ENCODE data around the gene CRACDL.

The CRACDL gene

GRCh38 chr2:98909317-98910211, 26.5 kb downstream of the CRACDL start:
- no peak overlapping the region for H3K4me3 ChIP-seq (ENCODE audit: low read depth, low read length)
- in situ Hi-C loops (cut with HindIII; ENCODE audit: low sequenced_read_pairs): no loop called here
- no peak for TF ChIP-seq CTCF (IDR thresholded peaks at IDR 0.05; ENCODE audit: low read depth, low read length, missing control alignments)
- peak; percentile 24 for DNase-seq (ENCODE audit: low read depth)

- no peak for DNase-seq (ENCODE audit: low read depth)
- no peak overlapping the region for H3K4me3 ChIP-seq (ENCODE audit: low read depth, low read length)
- no peak for TF ChIP-seq CTCF (IDR thresholded peaks at IDR 0.05; ENCODE audit: low read depth, low read length, missing control alignments)
- in situ Hi-C loops (cut with HindIII; ENCODE audit: low sequenced_read_pairs): no loop called here
Observed at GRCh38 chr2:98908931-98909316, 27.1 kb downstream of the CRACDL start.

GRCh38 chr2:98907966-98908905, 27.8 kb downstream of the CRACDL start:
- in situ Hi-C loops (cut with HindIII; ENCODE audit: low sequenced_read_pairs): no loop called here

GRCh38 chr2:98907385-98907784, 28.6 kb downstream of the CRACDL start:
- in situ Hi-C loops (cut with HindIII; ENCODE audit: low sequenced_read_pairs): no loop called here
- no peak for TF ChIP-seq CTCF (IDR thresholded peaks at IDR 0.05; ENCODE audit: low read depth, low read length, missing control alignments)

More at GRCh38 chr2:98907966-98908905, 27.8 kb downstream of the CRACDL start:
- H3K4me3 ChIP-seq (ENCODE audit: low read depth, low read length): no peak overlapping the region
- TF ChIP-seq CTCF (IDR thresholded peaks at IDR 0.05; ENCODE audit: low read depth, low read length, missing control alignments): no peak
- no peak for DNase-seq (ENCODE audit: low read depth)

GRCh38 chr2:98903767-98904485, 32.1 kb downstream of the CRACDL start:
- TF ChIP-seq CTCF (IDR thresholded peaks at IDR 0.05; ENCODE audit: low read depth, low read length, missing control alignments): no peak
- in situ Hi-C loops (cut with HindIII; ENCODE audit: low sequenced_read_pairs): no loop called here
- no peak overlapping the region for H3K4me3 ChIP-seq (ENCODE audit: low read depth, low read length)
- no peak for DNase-seq (ENCODE audit: low read depth)

More at GRCh38 chr2:98907385-98907784, 28.6 kb downstream of the CRACDL start:
- no peak overlapping the region for H3K4me3 ChIP-seq (ENCODE audit: low read depth, low read length)
- DNase-seq (ENCODE audit: low read depth): no peak

GRCh38 chr2:98903064-98903355, 33.0 kb downstream of the CRACDL start:
- no peak overlapping the region for H3K4me3 ChIP-seq (ENCODE audit: low read depth, low read length)
- DNase-seq (ENCODE audit: low read depth): no peak
- TF ChIP-seq CTCF (IDR thresholded peaks at IDR 0.05; ENCODE audit: low read depth, low read length, missing control alignments): no peak
- in situ Hi-C loops (cut with HindIII; ENCODE audit: low sequenced_read_pairs): no loop called here

Measured in astrocyte of the cerebellum (primary cell).